ACHN (cell line): ENCODE data around the gene HOXC9.
"Not testable (repeated sequence)": the region's sequence is repeated elsewhere in the genome, so short reads cannot be mapped to it uniquely, and the experiment has no call there.

Experiments used
- DNase-seq: peaks from one replicate; pipeline ENCODE4 v3.0.0-alpha.2; 2015
- in situ Hi-C: cut with HindIII; loops from 2 replicates; pipeline ENCODE4 v1.10.0; 2017; ENCODE audit warnings: low sequenced_read_pairs, low pct_ligation_motif_present, low pct_unique_long_range_greater_than_20kb

HOXC9 gene

GRCh38 chr12:54042033-54042432, 42.1 kb downstream of the HOXC9 start:
- DNase-seq, in situ Hi-C loops: not testable (repeated sequence)

- in situ Hi-C loops: no loop called here
- DNase-seq: no peak
Measured at GRCh38 chr12:54042970-54043853, 43.3 kb downstream of the HOXC9 start.

GRCh38 chr12:54044425-54045103, 44.6 kb downstream of the HOXC9 start:
- in situ Hi-C loops: no loop called here
- DNase-seq: no peak

GRCh38 chr12:54045401-54045800, 45.4 kb downstream of the HOXC9 start:
- DNase-seq: no peak
- in situ Hi-C loops: no loop called here

- in situ Hi-C loops: no loop called here
- no peak for DNase-seq
Measured at GRCh38 chr12:54045868-54046521, 46.0 kb downstream of the HOXC9 start.

- DNase-seq: no peak
- in situ Hi-C loops: no loop called here
Measured at GRCh38 chr12:54046809-54047159, 46.8 kb downstream of the HOXC9 start.

GRCh38 chr12:54047160-54047963, 47.4 kb downstream of the HOXC9 start:
- DNase-seq: no peak
- in situ Hi-C loops: no loop called here

- no peak for DNase-seq
- in situ Hi-C loops: no loop called here
Measured at GRCh38 chr12:54047964-54048303, 48.0 kb downstream of the HOXC9 start.

GRCh38 chr12:54048406-54049093, 48.6 kb downstream of the HOXC9 start:
- DNase-seq: no peak
- in situ Hi-C loops: no loop called here

- DNase-seq: no peak
- in situ Hi-C loops: no loop called here
Measured at GRCh38 chr12:54049108-54049507, 49.1 kb downstream of the HOXC9 start.

- in situ Hi-C loops: no loop called here
- DNase-seq: no peak
Measured at GRCh38 chr12:54050482-54050810, 50.5 kb downstream of the HOXC9 start.

- no peak for DNase-seq
- in situ Hi-C loops: no loop called here
Measured at GRCh38 chr12:54051026-54051842, 51.3 kb downstream of the HOXC9 start.

- in situ Hi-C loops: no loop called here
- DNase-seq: no peak
Measured at GRCh38 chr12:54051874-54052437, 52.0 kb downstream of the HOXC9 start.

- in situ Hi-C loops: no loop called here
- DNase-seq: no peak
Measured at GRCh38 chr12:54052438-54053002, 52.6 kb downstream of the HOXC9 start.
